Activated CD4-positive, alpha-beta T cell treated with anti-CD3 and anti-CD28 coated beads, Interleukin-2, amount 50 U/mL, for 16 hours (primary cell): ENCODE measurements around the gene TMEM185B.
"Not testable (repeated sequence)": the region's sequence is repeated elsewhere in the genome, so short reads cannot be mapped to it uniquely, and the experiment has no call there.

ENCODE experiments used
- DNase-seq: peaks from one replicate; pipeline ENCODE4 v3.0.0-alpha.2; 2020

TMEM185B gene

GRCh38 chr2:120223034-120223912 lies at the start of gene TMEM185B:
Gene TMEM185B (minus strand): TSS chr2:120223400. CDS start chr2:120222976, 424 bp downstream.
- DNase-seq: peak; percentile 94

DNA sequence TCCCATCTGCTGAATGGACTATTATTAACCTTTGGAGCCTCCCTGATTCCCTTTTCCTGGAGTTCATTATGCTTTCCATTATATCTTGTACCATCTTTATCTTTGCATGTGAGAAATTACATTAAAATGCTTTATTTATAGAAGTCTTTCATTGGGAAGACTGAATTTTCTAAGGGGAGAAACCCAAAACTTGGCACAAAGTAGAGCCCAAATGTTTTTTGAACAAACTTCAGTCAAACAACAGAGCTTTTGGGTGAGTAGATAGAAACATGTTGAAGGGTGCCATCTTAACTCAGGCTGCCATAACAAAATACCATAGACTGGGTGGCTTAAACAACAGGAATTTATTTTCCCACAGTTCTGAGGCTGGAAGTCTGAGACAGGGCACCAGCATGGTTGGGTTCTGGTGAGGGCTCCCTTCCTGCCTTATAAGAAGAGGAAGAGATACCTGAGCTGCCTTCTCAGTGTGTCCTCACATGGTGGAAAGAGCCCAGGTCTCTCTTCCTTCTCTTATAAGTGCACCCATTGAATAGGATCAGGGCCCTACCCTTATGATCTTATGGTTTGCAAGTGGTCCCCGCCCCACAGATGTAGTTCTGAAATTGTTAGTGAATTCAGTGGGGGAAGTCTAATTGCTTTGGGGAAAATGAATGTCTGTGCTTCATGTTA lies 48.6 kb upstream of the TMEM185B start:
- no peak for DNase-seq

- no peak for DNase-seq
Observed at GRCh38 chr2:120269816-120270215, 46.6 kb upstream of the TMEM185B start.

DNA sequence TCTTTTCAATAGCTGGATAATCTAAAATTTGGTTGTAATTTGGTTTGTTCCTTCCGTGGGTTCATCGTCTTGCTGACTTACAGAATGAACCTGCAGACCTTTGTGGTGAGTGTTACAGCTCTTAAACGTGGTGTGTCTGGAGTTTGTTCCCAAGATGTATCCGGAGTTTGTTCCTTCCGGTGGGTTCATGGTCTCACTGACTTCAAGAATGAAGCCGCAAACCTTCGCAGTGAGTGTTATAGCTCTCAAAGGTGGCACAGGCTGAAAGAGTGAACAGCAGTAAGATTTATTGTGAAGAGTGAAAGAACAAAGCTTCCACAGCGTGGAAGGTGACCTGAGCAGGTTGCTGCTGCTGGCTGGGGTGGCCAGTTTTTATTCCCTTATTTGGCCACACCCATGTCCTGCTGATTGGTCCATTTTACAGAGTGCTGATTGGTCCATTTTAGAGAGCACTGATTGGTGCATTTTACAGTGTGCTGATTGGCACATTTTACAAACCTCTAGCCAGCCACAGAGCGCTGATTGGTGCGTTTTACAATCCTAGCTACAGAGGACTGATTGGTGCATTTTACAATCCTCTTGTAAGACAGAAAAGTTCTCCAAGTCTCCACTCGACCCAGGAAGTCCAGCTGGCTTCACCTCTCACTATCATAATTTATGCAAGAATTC lies 46.0 kb upstream of the TMEM185B start:
- DNase-seq: no peak

GRCh38 chr2:120267348-120267747 lies 44.1 kb upstream of the TMEM185B start:
- DNase-seq: peak; percentile 29

- DNase-seq: no peak
Observed at GRCh38 chr2:120265006-120265405, 41.8 kb upstream of the TMEM185B start.

DNA sequence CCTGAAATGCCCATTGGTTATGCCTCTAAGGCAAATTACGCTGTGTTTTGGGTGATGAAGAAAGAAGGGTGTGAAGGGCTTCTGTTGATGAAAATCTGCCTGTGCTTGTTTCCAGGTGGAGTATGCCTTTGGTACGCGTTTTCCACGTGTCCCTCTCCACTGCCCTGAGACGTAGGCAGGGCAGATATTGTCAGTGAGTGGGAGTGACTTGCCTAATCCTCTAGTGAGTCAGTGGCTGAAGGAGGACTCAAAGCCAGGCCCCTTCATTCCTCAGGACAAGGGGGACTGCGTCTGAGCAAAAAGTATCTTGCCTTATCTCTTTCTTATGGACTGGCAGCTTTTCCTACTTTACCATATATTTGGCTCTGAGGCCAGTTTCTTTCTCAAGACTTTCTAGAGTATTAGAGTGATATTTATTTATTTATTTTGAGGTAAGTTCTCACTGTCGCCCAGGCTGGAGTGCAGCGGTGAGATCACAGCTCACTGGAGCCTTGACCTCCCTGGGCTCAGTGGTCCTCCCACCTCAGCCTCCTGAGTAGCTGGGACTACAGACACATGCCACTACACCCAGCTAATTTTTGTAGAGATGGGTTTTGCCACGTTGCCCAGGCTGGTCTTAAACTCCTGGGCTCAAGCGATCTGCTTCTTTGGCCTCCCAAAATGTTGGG lies 39.7 kb upstream of the TMEM185B start:
- no peak for DNase-seq

DNA sequence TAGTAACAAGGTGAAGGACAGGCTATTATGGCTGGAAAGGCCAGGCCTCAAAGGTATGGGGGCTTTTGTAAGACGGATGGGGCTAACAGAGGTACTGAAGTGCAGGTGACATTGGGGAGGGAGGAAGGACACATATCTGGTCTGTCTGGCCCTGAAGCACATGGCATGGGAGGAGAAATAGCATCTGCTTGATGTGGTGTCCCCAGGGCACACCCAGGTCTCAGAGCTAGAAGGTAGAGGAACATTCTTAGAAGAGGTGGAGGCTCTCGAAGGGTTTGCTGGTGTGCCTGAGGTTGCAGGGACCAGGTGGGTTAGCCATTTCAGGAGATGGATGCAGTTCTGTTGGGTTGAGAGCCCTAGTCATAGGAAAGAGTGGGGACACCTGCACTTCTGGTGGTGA lies 39.0 kb upstream of the TMEM185B start:
- no peak for DNase-seq

DNA sequence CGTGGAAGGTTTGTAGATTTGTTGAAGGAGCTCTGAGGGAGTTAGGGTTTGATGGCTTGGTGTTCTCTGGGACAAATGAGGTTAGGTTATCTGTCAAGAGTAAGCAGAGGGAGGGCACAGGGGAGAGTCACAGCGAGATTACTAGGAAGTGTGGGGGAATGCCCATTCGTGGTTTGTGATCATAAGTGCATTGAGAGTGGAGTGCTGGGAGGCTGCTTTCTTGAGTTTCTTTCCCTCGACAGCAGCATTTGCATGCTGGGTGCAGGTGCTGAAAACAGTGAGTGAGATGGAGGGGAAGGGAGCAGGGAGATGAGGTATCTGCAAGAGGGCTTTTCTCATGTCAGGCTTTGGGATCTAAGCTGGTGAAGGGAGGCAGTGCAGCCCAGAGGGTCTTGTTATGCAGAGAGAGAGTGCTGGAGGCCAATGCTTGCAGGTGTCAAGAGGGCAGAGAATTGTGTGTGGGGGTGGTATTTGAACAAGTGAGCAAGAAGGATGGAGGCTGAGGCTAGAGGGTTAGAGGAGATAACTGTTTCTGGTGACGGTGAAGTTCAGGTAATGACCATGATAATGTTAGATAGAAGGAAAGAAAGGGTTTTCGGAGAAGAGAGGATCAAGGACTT lies 38.3 kb upstream of the TMEM185B start:
- DNase-seq: peak; percentile 72

DNA sequence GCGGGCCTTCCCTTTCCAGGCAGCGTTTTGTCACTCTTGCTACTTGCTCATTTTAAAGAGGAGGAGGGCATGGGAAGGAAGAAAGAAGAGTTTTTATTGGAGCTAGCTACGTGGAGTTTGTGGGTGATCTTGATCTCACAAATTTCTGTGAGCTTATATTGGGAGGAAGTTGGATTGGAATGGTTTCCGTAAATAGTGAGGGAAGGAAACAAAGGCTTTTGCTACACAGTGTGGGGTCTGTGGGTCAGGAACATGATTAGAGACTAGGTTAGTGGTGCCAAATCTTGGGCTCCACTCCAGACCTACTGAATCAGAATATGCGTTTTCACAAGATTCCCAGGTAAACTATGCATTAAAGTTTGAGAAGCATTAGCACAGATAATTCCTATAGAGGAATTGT lies 37.5 kb upstream of the TMEM185B start:
- no peak for DNase-seq

DNA sequence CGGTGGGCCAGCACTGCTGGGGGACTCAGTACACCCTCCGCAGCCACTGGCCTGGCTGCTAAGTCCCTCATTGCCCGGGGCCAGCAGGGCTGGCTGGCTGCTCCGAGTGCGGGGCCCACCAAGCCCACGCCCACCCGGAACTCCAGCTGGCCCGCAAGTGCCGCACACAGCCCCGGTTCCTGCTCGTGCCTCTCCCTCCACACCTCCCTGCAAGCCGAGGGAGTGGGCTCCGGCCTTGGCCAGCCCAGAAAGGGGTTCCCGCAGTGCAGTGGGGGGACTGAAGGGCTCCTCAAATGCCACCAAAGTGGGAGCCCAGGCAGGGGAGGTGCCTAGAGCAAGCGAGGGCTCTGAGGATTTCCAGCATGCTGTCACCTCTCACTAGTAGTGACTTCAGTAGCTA lies 36.7 kb upstream of the TMEM185B start:
- not testable (repeated sequence) for DNase-seq

DNA sequence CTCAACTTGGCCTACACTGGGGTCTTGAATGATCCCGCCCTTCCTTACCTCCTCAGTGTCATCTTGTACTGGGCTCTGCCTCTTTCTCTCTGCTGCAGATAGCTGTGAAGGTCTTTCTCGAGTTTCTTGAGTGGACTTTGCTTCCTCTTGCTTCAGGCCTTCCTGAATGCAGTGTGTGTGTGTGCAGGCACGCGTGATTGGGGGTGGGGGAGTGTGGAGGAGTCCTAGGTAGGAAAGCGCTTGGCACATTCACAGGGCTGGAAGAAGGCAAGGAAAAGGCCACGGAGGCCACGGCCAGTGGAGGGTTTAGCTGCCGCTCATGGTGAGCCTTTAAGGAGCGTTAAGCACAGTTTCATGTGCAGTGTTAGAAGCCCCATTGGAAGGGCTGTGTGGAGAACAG lies 35.0 kb upstream of the TMEM185B start:
- DNase-seq: no peak

- DNase-seq: no peak
Observed at GRCh38 chr2:120257522-120257921, 34.3 kb upstream of the TMEM185B start.

- DNase-seq: no peak
Observed at GRCh38 chr2:120256651-120257000, 33.4 kb upstream of the TMEM185B start.

- DNase-seq: no peak
Observed at GRCh38 chr2:120255986-120256650, 32.9 kb upstream of the TMEM185B start.

DNA sequence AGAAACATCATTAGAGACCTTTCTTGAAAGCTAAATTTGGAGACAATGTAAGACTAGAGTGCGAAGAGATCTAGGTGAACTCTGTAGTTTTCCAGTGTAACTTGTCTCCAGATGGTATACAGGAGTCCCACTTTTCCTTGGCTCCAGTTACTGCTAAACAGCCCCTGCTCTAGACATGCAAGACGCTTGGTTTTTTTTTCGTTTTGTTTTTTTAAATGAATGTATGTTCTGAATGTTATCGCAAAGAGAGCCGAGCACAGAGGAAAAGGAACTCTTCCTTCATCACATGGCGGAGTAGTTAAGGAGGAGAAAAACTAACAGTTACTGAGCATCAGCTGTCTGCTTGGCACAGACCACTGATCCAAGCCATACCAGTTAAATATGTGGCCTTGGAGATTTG lies 31.9 kb upstream of the TMEM185B start:
- no peak for DNase-seq

- no peak for DNase-seq
Observed at GRCh38 chr2:120254178-120254577, 31.0 kb upstream of the TMEM185B start.

DNA sequence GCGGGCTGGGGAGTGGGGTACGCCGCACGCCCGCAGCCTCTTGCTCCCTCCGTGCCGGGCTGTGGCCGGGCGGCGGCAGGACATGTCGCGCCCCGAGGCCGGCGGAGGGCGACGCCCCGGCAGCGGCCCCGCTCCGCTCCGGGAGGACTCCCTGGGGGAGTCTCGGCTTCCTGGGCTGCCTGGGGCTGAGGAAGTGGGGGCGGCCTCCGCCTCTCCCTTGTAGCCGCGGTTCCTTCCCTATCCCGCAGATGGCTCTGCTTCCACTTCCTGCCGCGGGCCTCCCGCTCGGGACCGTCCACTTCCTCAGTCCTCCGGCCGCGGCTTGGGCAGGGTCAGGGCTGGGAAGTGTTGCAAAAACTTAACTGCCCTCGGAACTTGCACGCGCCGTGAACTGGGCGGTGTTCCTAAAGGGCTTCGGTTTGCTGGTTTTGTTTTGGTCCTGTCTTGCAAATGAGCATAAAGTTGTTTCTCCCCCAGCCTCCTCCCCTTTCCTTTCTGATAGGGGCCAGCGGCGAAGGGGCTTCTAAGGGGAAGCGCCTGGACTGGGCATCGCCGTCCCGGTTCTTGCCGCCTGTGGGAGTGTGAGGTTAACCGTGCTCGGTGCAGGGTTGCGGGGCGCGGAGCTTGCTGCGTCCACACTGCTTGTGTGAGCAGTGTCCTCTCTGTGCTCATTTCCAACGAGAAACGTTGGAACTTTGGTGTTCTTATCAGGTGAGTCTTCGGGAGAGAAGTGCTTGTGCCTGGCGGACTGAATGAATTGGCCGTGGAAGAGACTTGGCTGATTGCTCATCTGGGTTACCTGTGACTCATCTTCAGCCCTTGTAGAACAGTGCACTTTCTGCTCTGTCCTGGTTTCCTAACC lies 30.1 kb upstream of the TMEM185B start:
- DNase-seq: peak; percentile 61

- peak; percentile 99 for DNase-seq
Observed at GRCh38 chr2:120252225-120253020, 29.2 kb upstream of the TMEM185B start, which contains the start of gene RALB. Gene RALB (plus strand): TSS chr2:120252852. CDS start chr2:120278665, 25,813 bp downstream.

DNA sequence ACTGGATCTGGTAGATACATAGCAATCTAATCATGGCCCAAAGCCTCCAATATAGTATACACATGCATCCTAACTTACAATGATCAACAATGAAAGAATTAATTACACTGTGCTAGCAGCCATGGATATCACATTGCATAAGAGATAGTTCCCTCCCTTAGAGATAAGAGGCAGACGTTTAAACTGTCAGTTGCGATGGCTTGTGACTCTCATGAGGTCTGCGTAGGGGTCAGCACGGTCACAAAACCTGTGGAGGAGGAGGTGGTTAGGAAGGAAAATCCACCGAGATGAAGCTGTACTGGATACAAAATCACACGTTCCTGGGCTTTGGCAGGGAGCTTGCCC lies 28.7 kb upstream of the TMEM185B start:
- DNase-seq: no peak
